Measurements from ENCODE around the gene CASKIN1.

The CASKIN1 gene

DNA sequence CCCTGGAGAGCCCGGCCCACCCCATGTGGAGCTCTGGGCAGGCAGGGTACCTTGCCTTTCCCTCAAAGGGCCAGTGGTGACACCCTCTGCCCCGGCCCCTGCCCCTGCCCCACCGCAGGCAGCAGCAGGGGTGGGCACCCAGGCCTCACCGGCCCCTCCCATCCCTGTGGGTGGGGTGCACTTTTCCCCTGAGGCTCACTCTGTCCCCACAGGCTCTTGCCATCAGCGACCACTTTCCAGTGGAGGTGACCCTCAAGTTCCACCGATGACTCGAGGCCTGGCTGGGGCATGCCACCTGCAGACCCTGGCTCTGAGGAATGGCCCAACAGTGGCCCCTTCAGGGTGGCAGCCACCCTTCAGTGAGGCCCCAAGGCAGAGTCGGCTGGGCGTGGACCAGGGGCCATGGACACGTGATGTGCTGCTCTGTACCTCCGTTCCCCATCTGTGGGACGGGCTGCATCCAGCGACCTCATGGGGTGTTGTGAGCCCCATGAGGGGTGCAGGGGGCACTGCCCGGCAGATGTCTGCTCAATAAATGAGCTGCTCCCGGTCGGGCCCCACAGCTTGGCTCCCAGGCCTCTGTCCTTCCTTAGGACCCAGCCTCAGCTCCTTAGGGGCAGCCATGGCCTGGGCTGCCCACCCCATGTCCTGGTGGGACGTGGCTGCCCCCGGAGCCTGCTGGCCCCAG lies 41.9 kb upstream of the CASKIN1 start:
- Histone ChIP-seq H3K9me3 (ENCODE audit: control insufficient read depth in 5 of 5, low read length in 5 of 5) (no peaks in the 10 kb centered on the region), H3K36me3 (ENCODE audit: control insufficient read depth in 5 of 5, insufficient read depth in 5 of 5, low read length in 5 of 5) (peaks cover 0 to 48% (median 42%) of the 10 kb centered on the region in 5 donors), H3K27me3 (ENCODE audit: control insufficient read depth in 5 of 5, insufficient read depth in 4 of 5, low read length in 5 of 5) (peaks cover 0 to 18% (median 8%) of the 10 kb centered on the region in 5 donors), H3K4me1 (ENCODE audit: control insufficient read depth in 5 of 5, insufficient read depth in 5 of 5, low read length in 5 of 5) (peaks cover 0 to 23% (median 17%) of the 10 kb centered on the region in 5 donors), H3K27ac (ENCODE audit: low read depth, low read length) (no peak overlapping the region), H3K4me3 (ENCODE audit: low read depth in 1 of 5, low read length in 5 of 5) (no peak overlapping the region), H3K9ac (ENCODE audit: low read length in 5 of 5) (no peak overlapping the region)

- Histone ChIP-seq H3K9me3 (ENCODE audit: control insufficient read depth in 5 of 5, low read length in 5 of 5) (no peaks in the 10 kb centered on the region), H3K4me1 (ENCODE audit: control insufficient read depth in 5 of 5, insufficient read depth in 5 of 5, low read length in 5 of 5) (peaks cover 0 to 23% (median 17%) of the 10 kb centered on the region in 5 donors), H3K27me3 (ENCODE audit: control insufficient read depth in 5 of 5, insufficient read depth in 4 of 5, low read length in 5 of 5) (peaks cover 0 to 18% (median 8%) of the 10 kb centered on the region in 5 donors), H3K27ac (ENCODE audit: low read depth, low read length) (no peak overlapping the region), H3K9ac (ENCODE audit: low read length in 5 of 5) (no peak overlapping the region), H3K36me3 (ENCODE audit: control insufficient read depth in 5 of 5, insufficient read depth in 5 of 5, low read length in 5 of 5) (peaks cover 0 to 48% (median 42%) of the 10 kb centered on the region in 5 donors), H3K4me3 (ENCODE audit: low read depth in 1 of 5, low read length in 5 of 5) (no peak overlapping the region)
These were observed 41.2 kb upstream of the CASKIN1 start for GRCh38 chr16:2237493-2238149.

DNA sequence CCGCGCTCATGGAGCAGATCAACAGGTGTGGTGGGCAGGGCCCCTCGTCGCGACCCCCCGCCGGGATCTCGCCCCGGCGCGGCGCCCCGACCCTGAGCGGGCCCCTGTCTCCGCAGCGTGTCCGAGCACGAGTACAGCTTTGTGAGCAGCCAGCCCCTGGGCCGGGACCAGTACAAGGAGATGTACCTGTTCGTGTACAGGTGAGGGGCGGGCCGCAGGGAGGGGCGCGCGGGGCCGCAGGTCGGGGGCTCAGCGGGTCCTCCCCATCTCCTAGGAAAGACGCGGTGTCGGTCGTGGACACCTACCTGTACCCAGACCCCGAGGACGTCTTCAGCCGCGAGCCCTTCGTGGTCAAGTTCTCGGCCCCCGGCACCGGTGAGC lies 40.7 kb upstream of the CASKIN1 start:
- H3K9ac ChIP-seq (ENCODE audit: low read length in 5 of 5): no peak overlapping the region
- H3K4me1 ChIP-seq (ENCODE audit: control insufficient read depth in 5 of 5, insufficient read depth in 5 of 5, low read length in 5 of 5): peaks cover 0 to 23% (median 17%) of the 10 kb centered on the region in 5 donors
- no peaks in the 10 kb centered on the region for H3K9me3 ChIP-seq (ENCODE audit: control insufficient read depth in 5 of 5, low read length in 5 of 5)
- H3K27ac ChIP-seq (ENCODE audit: low read depth, low read length): no peak overlapping the region
- H3K4me3 ChIP-seq (ENCODE audit: low read depth in 1 of 5, low read length in 5 of 5): peak overlapping the region in 2 of 5 donors; percentile 48 to 49
- peaks cover 0 to 18% (median 8%) of the 10 kb centered on the region in 5 donors for H3K27me3 ChIP-seq (ENCODE audit: control insufficient read depth in 5 of 5, insufficient read depth in 4 of 5, low read length in 5 of 5)
- peaks cover 0 to 48% (median 42%) of the 10 kb centered on the region in 5 donors for H3K36me3 ChIP-seq (ENCODE audit: control insufficient read depth in 5 of 5, insufficient read depth in 5 of 5, low read length in 5 of 5)

DNA sequence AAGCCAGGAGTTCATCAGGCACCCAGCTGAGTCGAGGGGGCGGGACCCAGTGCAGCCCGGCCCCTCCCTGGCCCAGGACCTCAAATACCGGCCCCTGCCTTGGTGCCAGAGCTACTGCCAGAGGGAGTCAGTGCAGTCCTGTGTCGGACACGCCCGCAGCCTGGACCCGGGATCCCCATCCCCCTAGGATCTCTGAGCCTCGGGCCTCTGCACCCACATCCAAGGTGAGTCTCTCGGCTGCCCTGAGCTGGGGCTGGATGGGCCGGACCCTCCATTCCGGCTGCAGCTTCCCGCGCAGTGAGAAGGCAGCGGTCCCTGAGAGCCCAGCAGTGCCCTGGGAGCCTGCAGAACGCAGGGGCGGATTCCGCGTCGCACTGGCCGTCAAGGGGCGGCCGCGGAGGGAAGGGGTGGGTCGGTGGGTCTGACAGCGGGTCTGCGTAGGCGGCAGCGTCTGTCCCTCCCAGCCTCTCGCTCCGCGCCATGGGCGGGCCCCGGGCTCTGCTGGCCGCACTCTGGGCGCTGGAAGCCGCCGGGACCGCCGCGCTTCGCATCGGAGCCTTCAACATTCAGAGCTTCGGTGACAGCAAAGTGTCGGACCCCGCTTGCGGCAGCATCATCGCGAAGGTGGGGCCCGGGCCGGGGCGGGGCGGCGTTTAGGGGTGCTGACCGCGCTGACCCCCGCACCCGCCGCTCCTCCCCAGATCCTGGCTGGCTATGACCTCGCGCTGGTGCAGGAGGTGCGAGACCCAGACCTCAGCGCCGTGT lies 40.1 kb upstream of the CASKIN1 start, which contains the start of gene DNASE1L2:
Gene DNASE1L2, plus strand, starts transcription at position 108 of the 765 bp plus-strand sequence. Its CDS starts 373 bp downstream, at position 481.
- Histone ChIP-seq H3K9ac (ENCODE audit: low read length in 5 of 5) (peak within 1 kb of the TSS in 1 of 5 donors; percentile 47), H3K9me3 (ENCODE audit: control insufficient read depth in 5 of 5, low read length in 5 of 5) (no peaks in the 10 kb centered on the region), H3K27ac (ENCODE audit: low read depth, low read length) (no peak within 1 kb of the TSS), H3K27me3 (ENCODE audit: control insufficient read depth in 5 of 5, insufficient read depth in 4 of 5, low read length in 5 of 5) (peaks cover 0 to 18% (median 8%) of the 10 kb centered on the region in 5 donors), H3K4me3 (ENCODE audit: low read depth in 1 of 5, low read length in 5 of 5) (peak within 1 kb of the TSS in 3 of 5 donors; percentile 6 to 49 (median 48)), H3K36me3 (ENCODE audit: control insufficient read depth in 5 of 5, insufficient read depth in 5 of 5, low read length in 5 of 5) (peaks cover 0 to 52% (median 47%) of the 10 kb centered on the region in 5 donors), H3K4me1 (ENCODE audit: control insufficient read depth in 5 of 5, insufficient read depth in 5 of 5, low read length in 5 of 5) (peaks cover 0 to 23% (median 17%) of the 10 kb centered on the region in 5 donors)

DNA sequence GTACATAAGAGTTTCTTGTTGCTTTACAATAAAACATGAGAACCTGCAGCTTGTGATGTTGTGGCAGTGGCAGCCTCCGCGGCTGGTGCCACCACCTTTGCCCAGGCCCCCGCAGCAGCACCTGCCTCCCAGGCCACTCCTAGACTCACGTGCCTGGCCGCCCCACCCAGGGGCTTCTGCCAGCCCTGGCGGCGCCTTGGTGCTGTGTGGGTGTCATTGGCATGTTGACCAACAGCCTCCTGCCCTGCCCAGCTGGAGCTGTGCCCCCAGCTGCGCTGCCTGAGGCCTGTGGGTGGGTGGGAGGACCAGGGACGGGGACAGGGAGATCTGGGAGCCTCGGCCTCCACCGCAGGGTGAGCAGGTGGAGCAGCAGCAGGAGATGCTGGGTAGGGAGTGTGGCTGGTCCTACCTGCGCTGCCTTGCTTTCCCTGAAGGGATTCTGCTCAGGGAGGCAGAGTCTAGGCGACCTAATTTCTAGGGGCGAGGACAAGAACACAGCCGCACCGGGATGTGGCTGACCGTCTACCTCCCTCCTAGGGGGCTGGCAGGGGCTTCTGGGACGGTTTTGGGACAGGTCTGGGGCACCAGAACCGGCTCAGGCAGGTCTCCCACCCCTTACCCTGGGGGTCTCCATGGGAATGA lies 39.4 kb upstream of the CASKIN1 start:
- Histone ChIP-seq H3K9me3 (ENCODE audit: control insufficient read depth in 5 of 5, low read length in 5 of 5) (no peaks in the 10 kb centered on the region), H3K36me3 (ENCODE audit: control insufficient read depth in 5 of 5, insufficient read depth in 5 of 5, low read length in 5 of 5) (peaks cover 0 to 59% (median 54%) of the 10 kb centered on the region in 5 donors), H3K27ac (ENCODE audit: low read depth, low read length) (no peak overlapping the region), H3K4me3 (ENCODE audit: low read depth in 1 of 5, low read length in 5 of 5) (peak overlapping the region in 1 of 5 donors; percentile 49), H3K9ac (ENCODE audit: low read length in 5 of 5) (no peak overlapping the region), H3K27me3 (ENCODE audit: control insufficient read depth in 5 of 5, insufficient read depth in 4 of 5, low read length in 5 of 5) (peaks cover 0 to 18% (median 8%) of the 10 kb centered on the region in 5 donors), H3K4me1 (ENCODE audit: control insufficient read depth in 5 of 5, insufficient read depth in 5 of 5, low read length in 5 of 5) (peaks cover 0 to 23% (median 17%) of the 10 kb centered on the region in 5 donors)

- H3K9ac ChIP-seq (ENCODE audit: low read length in 5 of 5): no peak overlapping the region
- peaks cover 0 to 23% (median 17%) of the 10 kb centered on the region in 5 donors for H3K4me1 ChIP-seq (ENCODE audit: control insufficient read depth in 5 of 5, insufficient read depth in 5 of 5, low read length in 5 of 5)
- H3K27me3 ChIP-seq (ENCODE audit: control insufficient read depth in 5 of 5, insufficient read depth in 4 of 5, low read length in 5 of 5): peaks cover 0 to 18% (median 8%) of the 10 kb centered on the region in 5 donors
- no peaks in the 10 kb centered on the region for H3K9me3 ChIP-seq (ENCODE audit: control insufficient read depth in 5 of 5, low read length in 5 of 5)
- H3K27ac ChIP-seq (ENCODE audit: low read depth, low read length): no peak overlapping the region
- no peak overlapping the region for H3K4me3 ChIP-seq (ENCODE audit: low read depth in 1 of 5, low read length in 5 of 5)
- H3K36me3 ChIP-seq (ENCODE audit: control insufficient read depth in 5 of 5, insufficient read depth in 5 of 5, low read length in 5 of 5): peaks cover 0 to 65% (median 57%) of the 10 kb centered on the region in 5 donors
These were observed 38.8 kb upstream of the CASKIN1 start for GRCh38 chr16:2235234-2235651.

GRCh38 chr16:2234813-2235170 lies 38.4 kb upstream of the CASKIN1 start:
- H3K9ac ChIP-seq (ENCODE audit: low read length in 5 of 5): no peak overlapping the region
- H3K9me3 ChIP-seq (ENCODE audit: control insufficient read depth in 5 of 5, low read length in 5 of 5): no peaks in the 10 kb centered on the region
- no peak overlapping the region for H3K4me3 ChIP-seq (ENCODE audit: low read depth in 1 of 5, low read length in 5 of 5)
- no peak overlapping the region for H3K27ac ChIP-seq (ENCODE audit: low read depth, low read length)
- peaks cover 0 to 18% (median 8%) of the 10 kb centered on the region in 5 donors for H3K27me3 ChIP-seq (ENCODE audit: control insufficient read depth in 5 of 5, insufficient read depth in 4 of 5, low read length in 5 of 5)
- peaks cover 0 to 67% (median 58%) of the 10 kb centered on the region in 5 donors for H3K36me3 ChIP-seq (ENCODE audit: control insufficient read depth in 5 of 5, insufficient read depth in 5 of 5, low read length in 5 of 5)
- H3K4me1 ChIP-seq (ENCODE audit: control insufficient read depth in 5 of 5, insufficient read depth in 5 of 5, low read length in 5 of 5): peaks cover 0 to 26% (median 17%) of the 10 kb centered on the region in 5 donors

GRCh38 chr16:2233872-2234812 lies 37.7 kb upstream of the CASKIN1 start:
- Histone ChIP-seq H3K9ac (ENCODE audit: low read length in 5 of 5) (no peak overlapping the region), H3K36me3 (ENCODE audit: control insufficient read depth in 5 of 5, insufficient read depth in 5 of 5, low read length in 5 of 5) (peaks cover 0 to 68% (median 61%) of the 10 kb centered on the region in 5 donors), H3K4me1 (ENCODE audit: control insufficient read depth in 5 of 5, insufficient read depth in 5 of 5, low read length in 5 of 5) (peaks cover 0 to 31% (median 17%) of the 10 kb centered on the region in 5 donors), H3K27ac (ENCODE audit: low read depth, low read length) (no peak overlapping the region), H3K4me3 (ENCODE audit: low read depth in 1 of 5, low read length in 5 of 5) (no peak overlapping the region), H3K27me3 (ENCODE audit: control insufficient read depth in 5 of 5, insufficient read depth in 4 of 5, low read length in 5 of 5) (peaks cover 0 to 18% (median 8%) of the 10 kb centered on the region in 5 donors), H3K9me3 (ENCODE audit: control insufficient read depth in 5 of 5, low read length in 5 of 5) (no peaks in the 10 kb centered on the region)
